ENCODE results near the gene FOCAD. TPM values are rescaled to one million over a fixed set of nuclear protein-coding genes. Genes with fewer than 3 reads are reported as not detected.
A peak's percentile ranks its signal among the peaks of the same experiment; 100 is the strongest.

The FOCAD gene
- total RNA-seq, 1 experiment from 2014 or later, result 18.3 TPM

- DNase-seq (ENCODE audit: low spot score), result no peak
Measured at GRCh38 chr9:20788526-20789451, 104.7 kb downstream of the FOCAD start.

GRCh38 chr9:20790721-20791120 is 106.7 kb downstream of the FOCAD start:
- no peak for DNase-seq (ENCODE audit: low spot score)

GRCh38 chr9:20791682-20792081 is 107.6 kb downstream of the FOCAD start:
- DNase-seq (ENCODE audit: low spot score), result no peak

- no peak for DNase-seq (ENCODE audit: low spot score)
Measured at GRCh38 chr9:20804489-20805250, 120.6 kb downstream of the FOCAD start.

GRCh38 chr9:20805766-20806165 is 121.7 kb downstream of the FOCAD start:
- DNase-seq (ENCODE audit: low spot score), result no peak

- no peak for DNase-seq (ENCODE audit: low spot score)
Measured at GRCh38 chr9:20808002-20808401, 123.9 kb downstream of the FOCAD start.

GRCh38 chr9:20811872-20812271 is 127.8 kb downstream of the FOCAD start:
- no peak for DNase-seq (ENCODE audit: low spot score)

GRCh38 chr9:20815923-20816703 is 132.1 kb downstream of the FOCAD start:
- no peak for DNase-seq (ENCODE audit: low spot score)

- DNase-seq (ENCODE audit: low spot score), result no peak
Measured at GRCh38 chr9:20823051-20823450, 139.0 kb downstream of the FOCAD start.

- DNase-seq (ENCODE audit: low spot score), result no peak
Measured at GRCh38 chr9:20831028-20831427, 147.0 kb downstream of the FOCAD start.

GRCh38 chr9:20832775-20833174 is 148.7 kb downstream of the FOCAD start:
- no peak for DNase-seq (ENCODE audit: low spot score)

GRCh38 chr9:20835377-20836286 is 151.6 kb downstream of the FOCAD start:
- no peak for DNase-seq (ENCODE audit: low spot score)

- no peak for DNase-seq (ENCODE audit: low spot score)
Measured at GRCh38 chr9:20837166-20837565, 153.1 kb downstream of the FOCAD start.

GRCh38 chr9:20838218-20838617 is 154.2 kb downstream of the FOCAD start:
- no peak for DNase-seq (ENCODE audit: low spot score)

- no peak for DNase-seq (ENCODE audit: low spot score)
Measured at GRCh38 chr9:20844916-20845315, 160.9 kb downstream of the FOCAD start.

GRCh38 chr9:20848490-20848889 is 164.4 kb downstream of the FOCAD start:
- no peak for DNase-seq (ENCODE audit: low spot score)

- no peak for DNase-seq (ENCODE audit: low spot score)
Measured at GRCh38 chr9:20853866-20854265, 169.8 kb downstream of the FOCAD start.

- DNase-seq (ENCODE audit: low spot score), result no peak
Measured at GRCh38 chr9:20854444-20854843, 170.4 kb downstream of the FOCAD start.

GRCh38 chr9:20863945-20864344 is 179.9 kb downstream of the FOCAD start:
- peak; percentile 18 for DNase-seq (ENCODE audit: low spot score)

GRCh38 chr9:20865347-20865746 is 181.3 kb downstream of the FOCAD start:
- no peak for DNase-seq (ENCODE audit: low spot score)

- DNase-seq (ENCODE audit: low spot score), result no peak
Measured at GRCh38 chr9:20870115-20870514, 186.1 kb downstream of the FOCAD start.

Data from HT-29 (cell line).